GM12878 (cell line): ENCODE measurements around the gene EFTUD2. TPM values are rescaled to one million over a fixed set of nuclear protein-coding genes. Genes with fewer than 3 reads are reported as not detected.

Experiments
- ATAC-seq: fragments of 200-7000 bp; cut with Tn5 transposase; 3 replicates; pipeline ENCODE4 v1.9.1; 2020; ENCODE audit warnings: mild to moderate bottlenecking, moderate library complexity
- BruUV-seq: library from RNA; stranded (reverse); fragments of 400-500 nt; replicated peaks from 2 replicates; lab custom pipeline; 2021; lab: Mats Ljungman, UMichigan
- CTCF ChIA-PET: fragments of 300-600 bp; sonication (Branson Sonifier 250); formaldehyde crosslinking; extraction: SDS; loops from one replicate; lab custom pipeline; 2021; ENCODE audit warnings: inconsistent platforms; lab: Yijun Ruan, JAX
- POLR2A ChIA-PET: fragments of 350-600 bp; formaldehyde crosslinking; extraction: SDS; loops from one replicate; lab custom pipeline; 2021; ENCODE audit warnings: inconsistent platforms; lab: Charles Lee
- RAD21 ChIA-PET: fragments of 300-600 bp; sonication (Branson Sonifier 250); formaldehyde crosslinking; loops from one replicate; lab custom pipeline; 2023; ENCODE audit warnings: antibody characterized with exemption; ENCODE audit not compliant: unreplicated experiment; lab: Charles Lee
- SMC1A ChIA-PET: fragments of 300-600 bp; sonication (Branson Sonifier 250); formaldehyde crosslinking; loops from one replicate; lab custom pipeline; 2023; ENCODE audit not compliant: unreplicated experiment, uncharacterized antibody; lab: Charles Lee
- DNase-seq: peaks from one replicate; pipeline ENCODE4 v3.0.0-alpha.2; 2011; ENCODE audit warnings: low read depth, low spot score
- FAIRE-seq: peaks from 3 replicates; lab custom pipeline; 2011; peaks lifted over from hg19 to GRCh38; lab: Jason Lieb, UNC
- H2AFZ ChIP-seq: 2 replicates; pipeline ENCODE4 v1.6.0; 2011; ENCODE audit warnings: low read depth, low read length, control low read depth; ENCODE audit not compliant: control insufficient read depth
- H3K27ac ChIP-seq: 2 replicates; pipeline ENCODE4 v1.5.1; 2011; ENCODE audit warnings: control low read depth; ENCODE audit not compliant: control insufficient read depth, insufficient read depth
- H3K27me3 ChIP-seq, 2 experiments: replicated peaks in 1 of 2; 2 replicates each; pipeline versions ENCODE4 v1.6.0 to v1.6.1; 2011; ENCODE audit warnings: low read length in 1 of 2; ENCODE audit not compliant: control insufficient read depth in 2 of 2, insufficient read depth in 2 of 2
- H3K36me3 ChIP-seq, 2 experiments: 2 replicates each; pipeline ENCODE4 v1.5.1; 2011; ENCODE audit warnings: low read length in 1 of 2; ENCODE audit not compliant: control insufficient read depth in 2 of 2, insufficient read depth in 2 of 2
- H3K4me1 ChIP-seq: 2 replicates; pipeline ENCODE4 v1.6.1; 2011; ENCODE audit warnings: mild to moderate bottlenecking, low read length, moderate library complexity, mixed read lengths; ENCODE audit not compliant: control insufficient read depth, insufficient read depth
- H3K4me2 ChIP-seq: 2 replicates; pipeline ENCODE4 v1.6.0; 2011; ENCODE audit warnings: control low read depth; ENCODE audit not compliant: control insufficient read depth, insufficient read depth
- H3K4me3 ChIP-seq: fragments of 200-600 bp; sonication (generic); 2 replicates; pipeline ENCODE4 v1.5.1; 2016
- H3K79me2 ChIP-seq: 2 replicates; pipeline ENCODE4 v1.6.0; 2011; ENCODE audit warnings: low read length; ENCODE audit not compliant: control insufficient read depth, insufficient read depth
- H3K9ac ChIP-seq: 2 replicates; pipeline ENCODE4 v1.8.0; 2011; ENCODE audit warnings: low read length, control low read depth, mixed read lengths; ENCODE audit not compliant: control insufficient read depth, insufficient read depth
- H3K9me3 ChIP-seq: replicated peaks from 3 replicates; pipeline ENCODE4 v1.5.1; 2011; ENCODE audit warnings: mild to moderate bottlenecking, low read length; ENCODE audit not compliant: control insufficient read depth, insufficient read depth
- H4K20me1 ChIP-seq: 2 replicates; pipeline ENCODE4 v1.6.0; 2011; ENCODE audit not compliant: control insufficient read depth, insufficient read depth
- FOXK2 ChIP-seq: fragments of 450-650 bp; IDR thresholded peaks from 2 replicates; pipeline ENCODE4 v1.6.1; 2017; ENCODE audit warnings: mild to moderate bottlenecking, moderate library complexity
- PAX5 ChIP-seq: IDR thresholded peaks from 2 replicates; pipeline ENCODE4 v1.6.1; 2011; ENCODE audit warnings: low read depth, low read length, borderline replicate concordance
- PRDM15 ChIP-seq: fragments of 450-650 bp; formaldehyde crosslinking; IDR thresholded peaks from 2 replicates; pipeline ENCODE4 v1.4.0; 2020; ENCODE audit warnings: mild to moderate bottlenecking, moderate library complexity
- ZNF24 ChIP-seq: fragments of 450-650 bp; IDR thresholded peaks from 2 replicates; pipeline ENCODE4 v1.6.1; 2017; ENCODE audit warnings: antibody characterized with exemption, mild to moderate bottlenecking
- WGBS: methylation state at CpG from one replicate; pipeline ENCODE4 v1.1.6; 2016; ENCODE audit warnings: low lambda C conversion rate; ENCODE audit not compliant: insufficient replicate concordance, insufficient coverage; ENCODE audit errors: missing lambda C conversion rate; 5-methylcytosine and 5-hydroxymethylcytosine counted together
- in situ Hi-C: fragments of 300-500 bp; cut with MboI; formaldehyde crosslinking; loops from 9 replicates; pipeline ENCODE4 v1.14.3; 2018; ENCODE audit warnings: mixed read lengths
- intact Hi-C: fragments of 100-400 bp; cut with micrococcal nuclease; formaldehyde crosslinking; loops from one replicate; pipeline ENCODE4 v1.14.2; 2022; ENCODE audit not compliant: unreplicated experiment
- polyA plus RNA-seq, 11 experiments: library from polyadenylated mRNA; depleted of rRNA in 4 of 11; unstranded in 6 of 11; stranded (reverse) in 5 of 11; fragments of >200 nt; fragmentation: Nextera tagmentation in 4 of 11; fragmentation: Illumina TruSeq in 1 of 11; extraction: Ambion mirVana in 4 of 11; extraction: Trizol in 1 of 11; gene quantifications; 1 replicate in 1 of 11; 2 replicates in 10 of 11; pipeline versions ENCODE4 v1.2.1 to v1.2.3, GENCODE V29; 2011 to 2016; ENCODE audit warnings: inconsistent platforms in 2 of 11, missing spikeins in 2 of 11, low read depth in 1 of 11
- total RNA-seq, 4 experiments: library from RNA; depleted of rRNA in 3 of 4; stranded (reverse); fragments of >200 nt in 3 of 4; fragmentation: Illumina TruSeq in 1 of 4; extraction: Trizol in 1 of 4; gene quantifications; 2 replicates each; pipeline versions ENCODE4 v1.2.1 to v1.2.3, GENCODE V29; 2013 to 2021
- TF ChIP-seq, protein P1 (sequence below): fragments of 450-650 bp; IDR thresholded peaks from 2 replicates; pipeline ENCODE4 v1.6.1; 2016; ENCODE audit warnings: mild to moderate bottlenecking

The EFTUD2 gene
- total and polyA plus RNA-seq, 10 of the 15 experiments (the other 5 are each of a cell fraction or from before 2014, with no cell fraction given), result 33.0 to 198 (median 126) TPM

DNA sequence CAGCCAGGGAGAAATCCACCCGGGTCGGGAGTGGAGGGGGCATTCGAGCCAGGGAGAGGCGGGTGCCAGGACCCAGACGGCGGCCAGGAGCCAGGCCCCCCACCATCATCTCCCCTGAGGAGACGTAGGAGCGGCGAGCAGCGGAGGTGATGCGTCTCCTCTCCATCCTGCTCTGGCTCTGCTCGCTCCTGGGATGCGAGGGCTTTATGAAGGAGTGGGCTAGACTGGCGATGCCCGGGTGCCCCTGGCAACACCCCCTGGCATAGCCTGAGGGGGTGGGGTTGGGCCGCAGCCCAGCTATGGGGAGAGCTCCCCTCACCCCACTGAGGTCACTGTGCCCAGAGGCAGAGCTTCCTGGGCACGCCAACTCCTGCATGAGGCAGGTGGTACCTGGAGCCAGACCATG lies 16.1 kb upstream of the EFTUD2 start, which contains the start of gene GFAP:
Gene GFAP (minus strand): TSS at position 180 of the 406 bp plus-strand sequence. CDS start 14 bp downstream, at position 166.
- SMC1A ChIA-PET, result interaction anchor here (1.0 kb wide), 1 partner anchor 16 kb away, joined by 3 read pairs; the partner anchor contains the start of gene EFTUD2
- intact Hi-C loops (no loop called here), in situ Hi-C loops (no loop called here)
- Histone ChIP-seq H3K27ac (no peak within 1 kb of the TSS), H3K9me3 (no peaks in the 10 kb centered on the region), H4K20me1 (no peaks in the 10 kb centered on the region), H3K4me2 (no peak within 1 kb of the TSS), H3K79me2 (no peaks in the 10 kb centered on the region), H2AFZ (no peak within 1 kb of the TSS), H3K9ac (no peak within 1 kb of the TSS), H3K4me1 (peaks cover 8% of the 10 kb centered on the region), H3K4me3 (no peak within 1 kb of the TSS), H3K27me3 (no peaks in the 10 kb centered on the region; a peak in 3 of 4 replicates)
- BruUV-seq, result no TSS peak
- 50% methylated on average over 17 of the region's 17 CpGs for WGBS
- RAD21 ChIA-PET, result no interaction called here
- CTCF ChIA-PET, result interaction anchor here (0.6 to 1.0 kb wide), 2 partner anchors 105 to 107 kb away, joined by 3 read pairs; no protein-coding TSS in a partner anchor
- POLR2A ChIA-PET, result no interaction called here
- TF ChIP-seq, protein P1, sequence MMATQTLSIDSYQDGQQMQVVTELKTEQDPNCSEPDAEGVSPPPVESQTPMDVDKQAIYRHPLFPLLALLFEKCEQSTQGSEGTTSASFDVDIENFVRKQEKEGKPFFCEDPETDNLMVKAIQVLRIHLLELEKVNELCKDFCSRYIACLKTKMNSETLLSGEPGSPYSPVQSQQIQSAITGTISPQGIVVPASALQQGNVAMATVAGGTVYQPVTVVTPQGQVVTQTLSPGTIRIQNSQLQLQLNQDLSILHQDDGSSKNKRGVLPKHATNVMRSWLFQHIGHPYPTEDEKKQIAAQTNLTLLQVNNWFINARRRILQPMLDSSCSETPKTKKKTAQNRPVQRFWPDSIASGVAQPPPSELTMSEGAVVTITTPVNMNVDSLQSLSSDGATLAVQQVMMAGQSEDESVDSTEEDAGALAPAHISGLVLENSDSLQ, result no peak
- TF ChIP-seq PRDM15, result no peak
- no peak for TF ChIP-seq ZNF24
- no peak for TF ChIP-seq FOXK2
- TF ChIP-seq PAX5, result no peak
- TF ChIP-seq, all 136 proteins: peak for 0
- H3K36me3 ChIP-seq, result no peaks in the 10 kb centered on the region
- ATAC-seq, result no peak
- no peak for FAIRE-seq
- DNase-seq, result no peak
